NCI-H1436 treated with DMSO at 0.1 percent for 48 hours (cell line): ENCODE measurements around the gene MRM1.

Source experiments
- DNase-seq: peaks from one replicate; lab custom pipeline; 2025; lab: John Stamatoyannopoulos, UW

Gene MRM1, protein sequence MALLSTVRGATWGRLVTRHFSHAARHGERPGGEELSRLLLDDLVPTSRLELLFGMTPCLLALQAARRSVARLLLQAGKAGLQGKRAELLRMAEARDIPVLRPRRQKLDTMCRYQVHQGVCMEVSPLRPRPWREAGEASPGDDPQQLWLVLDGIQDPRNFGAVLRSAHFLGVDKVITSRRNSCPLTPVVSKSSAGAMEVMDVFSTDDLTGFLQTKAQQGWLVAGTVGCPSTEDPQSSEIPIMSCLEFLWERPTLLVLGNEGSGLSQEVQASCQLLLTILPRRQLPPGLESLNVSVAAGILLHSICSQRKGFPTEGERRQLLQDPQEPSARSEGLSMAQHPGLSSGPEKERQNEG

DNA sequence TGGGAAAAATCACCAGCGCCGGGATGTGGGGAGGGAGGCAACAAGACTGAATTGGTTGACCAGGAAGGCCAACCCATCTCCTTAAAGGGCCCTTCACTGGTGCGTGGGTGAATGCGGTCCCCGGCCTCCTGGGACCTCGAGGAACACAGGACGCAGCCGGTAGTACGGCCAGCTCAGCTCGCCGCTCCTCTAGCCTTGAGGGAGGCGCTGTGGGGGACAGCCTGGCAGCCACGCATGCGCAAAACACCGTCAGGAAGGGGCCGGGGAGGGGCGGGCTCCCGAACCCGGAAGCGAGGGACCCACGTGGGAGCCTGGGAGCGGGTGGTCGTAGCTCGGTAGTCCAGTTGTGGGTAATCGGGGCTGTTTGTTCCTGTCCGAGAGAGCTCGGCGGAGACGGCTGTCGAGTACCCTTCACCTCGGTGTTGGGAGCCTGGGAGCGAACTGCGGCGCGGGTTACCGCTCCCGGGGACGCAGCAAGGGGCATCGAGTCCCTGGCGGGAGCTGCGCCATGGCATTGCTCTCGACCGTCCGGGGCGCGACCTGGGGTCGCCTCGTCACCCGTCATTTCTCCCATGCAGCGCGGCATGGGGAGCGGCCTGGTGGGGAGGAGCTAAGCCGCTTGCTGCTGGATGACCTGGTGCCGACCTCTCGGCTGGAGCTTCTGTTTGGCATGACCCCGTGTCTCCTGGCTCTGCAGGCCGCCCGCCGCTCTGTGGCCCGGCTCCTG is at the start of gene MRM1:
Gene MRM1 (plus strand): TSS at position 281 of the 727 bp plus-strand sequence. CDS start 228 bp downstream, at position 509.
- DNase-seq: peak; percentile 49

- DNase-seq: no peak
Observed at GRCh38 chr17:36553459-36553858, 47.9 kb upstream of the MRM1 start.

DNA sequence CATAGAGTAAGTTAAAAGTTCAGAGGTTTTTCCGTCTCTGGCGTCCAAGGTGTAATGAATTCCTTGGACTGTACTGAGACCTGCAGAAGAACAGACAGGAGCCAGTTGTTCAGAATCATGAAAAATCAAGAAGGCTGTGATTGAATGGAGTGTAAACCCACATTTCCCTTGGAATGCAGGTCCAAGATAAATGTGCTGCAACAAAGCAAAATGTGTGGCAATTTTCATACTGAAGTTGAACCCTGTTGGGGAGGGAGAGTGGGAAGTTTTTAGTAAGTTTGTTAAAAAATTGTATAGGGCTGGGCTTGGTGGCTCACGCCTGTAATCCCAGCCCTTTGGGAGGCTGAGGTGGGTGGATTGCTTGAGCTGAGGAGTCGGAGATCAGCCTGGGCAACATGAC is 35.3 kb upstream of the MRM1 start:
- DNase-seq: no peak

GRCh38 chr17:36575028-36575427 is 26.4 kb upstream of the MRM1 start:
- no peak for DNase-seq

DNA sequence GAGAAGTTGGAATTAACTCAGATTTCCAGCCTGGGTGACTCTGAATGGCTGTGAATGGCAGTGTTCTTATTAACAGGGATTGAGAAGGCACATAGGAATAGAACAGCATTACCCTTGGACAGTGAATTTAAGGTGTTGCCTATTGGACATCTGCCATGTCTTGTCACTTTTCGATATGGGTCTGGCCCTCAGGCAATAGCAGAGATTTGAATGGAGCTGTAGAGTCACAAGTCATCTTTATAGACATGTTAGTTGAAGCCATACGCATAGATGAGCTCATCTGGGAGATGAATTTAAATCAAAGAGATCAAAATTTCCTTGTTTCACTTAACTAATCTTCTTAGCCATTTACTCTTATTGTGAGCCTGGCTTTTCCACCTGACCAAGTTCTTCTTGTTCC is 24.6 kb upstream of the MRM1 start:
- no peak for DNase-seq

DNA sequence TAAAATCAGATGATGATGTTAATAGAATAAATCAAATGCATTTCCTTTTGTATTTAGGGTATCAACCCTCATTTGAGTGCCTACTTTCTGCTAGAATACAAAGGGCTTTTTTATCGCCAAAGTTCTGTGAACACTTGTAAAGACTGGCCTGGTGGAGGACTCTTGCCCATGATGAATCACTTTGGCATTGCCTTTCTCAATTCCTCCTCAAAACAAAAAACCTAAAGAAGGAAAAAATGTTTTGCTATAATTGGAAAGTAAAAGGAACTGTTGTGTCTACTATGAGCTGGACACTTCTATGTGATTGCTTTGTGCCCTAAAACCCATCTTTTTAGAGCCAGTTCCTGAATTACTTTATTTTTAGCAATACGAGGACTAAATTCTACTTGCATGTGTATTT is 22.7 kb upstream of the MRM1 start:
- no peak for DNase-seq

DNA sequence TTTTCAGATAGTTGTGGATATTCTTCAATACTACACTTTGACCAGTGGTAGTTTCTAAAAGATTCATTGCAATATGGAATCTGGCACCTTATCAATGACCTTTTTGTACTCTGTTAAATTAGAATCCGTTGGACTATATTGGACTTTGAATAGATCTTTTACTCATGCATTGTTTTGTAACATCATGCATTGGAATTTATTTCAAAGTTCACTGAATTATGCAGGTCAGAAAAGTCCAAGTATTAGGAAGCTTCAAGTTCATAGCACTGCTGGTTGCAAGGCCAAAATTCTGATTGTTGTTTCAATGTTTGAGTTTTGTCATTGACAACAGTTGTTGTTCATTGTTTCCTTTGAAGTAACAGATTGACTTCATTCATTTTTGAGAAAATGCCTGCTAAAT is 17.6 kb upstream of the MRM1 start:
- DNase-seq: no peak

DNA sequence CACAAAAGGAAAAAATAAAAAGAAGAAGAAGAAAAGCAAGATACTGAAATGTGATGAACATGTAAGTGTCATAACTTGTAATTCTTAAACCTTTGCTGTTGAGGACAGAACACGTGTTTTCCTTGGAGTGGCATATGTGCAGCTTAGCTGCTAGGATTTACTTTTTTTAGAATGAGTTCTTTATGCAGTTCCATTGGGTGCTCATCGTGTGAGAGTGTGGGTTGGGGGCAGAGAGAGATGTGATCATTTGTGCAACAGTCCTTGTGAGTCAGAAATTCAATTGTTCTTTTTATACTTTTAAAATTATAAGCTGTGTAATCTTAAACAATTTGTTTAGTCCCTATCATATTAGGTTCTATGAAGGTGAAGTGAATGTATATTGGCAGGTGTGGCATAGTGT is 15.2 kb upstream of the MRM1 start:
- DNase-seq: no peak

DNA sequence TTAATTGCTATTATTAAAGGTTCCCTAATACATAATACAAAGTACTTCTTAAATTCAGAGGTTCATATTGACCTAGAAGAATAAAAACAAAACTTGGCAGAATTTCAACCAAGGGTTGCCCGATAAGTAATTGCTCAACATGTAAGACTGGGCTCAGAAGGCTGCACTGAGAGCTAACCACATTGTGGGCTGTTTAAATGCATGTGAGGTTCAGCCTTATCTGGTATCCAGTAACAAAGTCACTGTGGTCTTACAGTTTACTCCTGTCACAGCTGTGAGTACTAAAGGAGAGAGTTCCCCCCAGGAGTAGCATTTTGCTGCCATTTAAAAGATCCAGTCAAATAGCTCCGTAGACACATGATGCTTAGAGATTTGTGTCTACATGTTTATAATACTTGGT is 11.3 kb upstream of the MRM1 start:
- no peak for DNase-seq

DNA sequence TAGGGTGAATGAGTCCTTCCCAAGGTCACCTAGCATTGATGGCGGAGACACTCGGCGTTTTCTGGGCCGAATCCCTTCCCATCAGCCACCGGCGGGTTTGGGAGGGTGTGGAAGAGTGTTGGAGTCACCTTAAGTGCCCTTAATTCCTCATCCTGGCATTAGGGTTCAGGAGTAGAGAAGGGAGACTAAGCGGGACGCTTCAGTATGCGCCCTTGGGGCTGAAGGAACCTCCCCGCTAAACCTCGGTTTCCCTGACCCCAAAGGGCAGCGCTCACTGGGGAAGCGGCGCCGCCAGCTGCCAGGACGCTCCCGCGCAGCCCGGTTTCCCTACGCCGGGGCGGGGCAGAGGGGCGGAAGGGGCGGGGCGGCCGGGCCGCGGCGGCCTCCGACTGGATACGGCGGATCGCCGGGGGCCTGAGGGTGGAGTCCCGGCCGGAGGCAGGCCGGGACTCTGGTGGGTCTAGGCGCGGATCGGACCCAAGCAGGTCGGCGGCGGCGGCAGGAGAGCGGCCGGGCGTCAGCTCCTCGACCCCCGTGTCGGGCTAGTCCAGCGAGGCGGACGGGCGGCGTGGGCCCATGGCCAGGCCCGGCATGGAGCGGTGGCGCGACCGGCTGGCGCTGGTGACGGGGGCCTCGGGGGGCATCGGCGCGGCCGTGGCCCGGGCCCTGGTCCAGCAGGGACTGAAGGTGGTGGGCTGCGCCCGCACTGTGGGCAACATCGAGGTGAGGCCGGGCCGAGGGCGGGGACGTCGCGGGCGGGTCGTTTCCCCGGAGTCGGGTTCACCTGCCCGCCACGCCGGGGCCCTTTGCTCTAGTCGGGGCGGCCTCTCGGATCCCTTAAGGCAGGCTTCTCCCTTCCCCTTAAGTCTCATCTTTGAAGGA is 9.7 kb upstream of the MRM1 start, which contains the start of gene DHRS11:
Gene DHRS11 (plus strand): TSS at position 446 of the 882 bp plus-strand sequence. CDS start 131 bp downstream, at position 577.
- DNase-seq: no peak

DNA sequence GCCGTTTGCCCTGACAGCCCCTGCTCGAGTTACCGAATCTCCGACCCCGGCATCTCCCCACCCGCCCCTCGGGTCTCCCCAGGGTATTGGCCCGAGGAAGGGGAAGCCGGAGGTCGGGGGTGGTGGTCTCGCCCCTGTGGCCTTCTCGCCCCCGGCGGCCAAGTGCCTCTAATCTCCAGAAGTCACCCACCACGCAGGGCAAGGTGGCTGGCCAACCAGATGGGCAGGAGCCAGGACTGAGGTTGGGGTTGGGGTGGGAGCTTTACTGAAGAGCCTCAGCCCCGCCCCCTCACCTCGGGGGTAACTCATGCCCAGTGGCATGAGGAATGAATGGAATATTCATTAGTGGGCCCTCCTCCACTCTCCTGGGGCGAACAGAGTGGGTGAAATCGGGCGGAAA is 9.1 kb upstream of the MRM1 start:
- DNase-seq: no peak

DNA sequence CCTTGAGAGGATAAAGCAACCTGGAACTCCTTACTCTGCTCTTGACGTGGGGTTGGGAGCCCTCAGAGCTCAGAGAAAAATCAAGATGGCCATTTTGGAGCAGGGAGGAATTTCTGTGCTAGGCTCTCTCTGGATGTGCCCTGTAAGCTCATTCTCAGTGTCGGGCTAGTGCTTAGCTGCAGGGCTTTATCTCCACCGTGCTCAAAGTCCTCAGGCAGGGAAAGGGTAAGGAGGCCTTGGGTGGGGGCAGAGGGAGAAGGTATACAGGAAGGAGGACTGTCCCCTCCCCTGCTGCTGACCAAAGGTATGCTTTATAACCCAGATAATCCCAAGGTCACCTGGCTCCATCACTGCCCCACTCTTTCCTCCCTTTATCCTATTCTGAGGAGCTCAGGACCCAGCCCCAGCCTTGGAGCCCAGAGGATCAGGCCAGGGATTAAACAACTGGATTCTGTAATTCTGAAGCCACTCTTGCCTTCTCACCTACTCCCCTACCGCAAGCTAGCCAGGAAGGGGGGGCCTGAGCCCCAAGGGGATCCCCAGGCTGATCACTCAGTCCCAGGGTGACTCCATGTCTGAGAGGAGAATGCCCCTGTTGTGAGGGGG is 8.6 kb upstream of the MRM1 start:
- no peak for DNase-seq

DNA sequence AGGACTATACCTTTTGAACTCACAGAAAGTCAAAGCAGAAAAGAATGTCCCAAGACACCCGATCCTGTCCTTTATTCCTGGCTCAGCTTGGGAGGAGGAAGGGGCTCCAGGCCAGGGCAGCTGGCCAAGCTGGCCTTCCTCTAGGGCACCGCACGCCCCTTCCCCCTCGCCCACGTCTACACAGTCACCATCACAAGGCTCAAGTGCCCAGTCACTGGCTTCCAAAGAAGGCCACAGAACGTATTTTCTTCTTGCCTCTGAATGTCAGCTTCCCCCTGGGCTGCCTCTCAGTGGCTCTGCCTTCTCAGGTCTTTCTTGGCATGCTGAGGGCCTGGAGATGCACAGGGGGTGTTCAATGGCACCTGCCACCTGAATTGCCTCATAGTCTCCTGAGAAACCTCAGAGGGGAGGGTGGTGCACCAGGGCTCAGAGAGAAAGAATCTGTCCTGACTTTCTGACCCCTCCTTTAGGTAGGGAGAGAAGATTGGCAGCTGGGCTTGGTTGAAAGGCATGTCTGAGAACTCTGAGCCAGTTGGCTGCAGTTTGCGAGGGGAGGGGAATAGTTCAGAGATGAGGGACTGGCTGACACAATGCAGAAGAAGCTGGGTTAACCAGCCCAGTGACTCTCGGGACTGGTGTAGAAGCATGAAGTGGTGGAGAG is 7.6 kb upstream of the MRM1 start:
- DNase-seq: no peak

DNA sequence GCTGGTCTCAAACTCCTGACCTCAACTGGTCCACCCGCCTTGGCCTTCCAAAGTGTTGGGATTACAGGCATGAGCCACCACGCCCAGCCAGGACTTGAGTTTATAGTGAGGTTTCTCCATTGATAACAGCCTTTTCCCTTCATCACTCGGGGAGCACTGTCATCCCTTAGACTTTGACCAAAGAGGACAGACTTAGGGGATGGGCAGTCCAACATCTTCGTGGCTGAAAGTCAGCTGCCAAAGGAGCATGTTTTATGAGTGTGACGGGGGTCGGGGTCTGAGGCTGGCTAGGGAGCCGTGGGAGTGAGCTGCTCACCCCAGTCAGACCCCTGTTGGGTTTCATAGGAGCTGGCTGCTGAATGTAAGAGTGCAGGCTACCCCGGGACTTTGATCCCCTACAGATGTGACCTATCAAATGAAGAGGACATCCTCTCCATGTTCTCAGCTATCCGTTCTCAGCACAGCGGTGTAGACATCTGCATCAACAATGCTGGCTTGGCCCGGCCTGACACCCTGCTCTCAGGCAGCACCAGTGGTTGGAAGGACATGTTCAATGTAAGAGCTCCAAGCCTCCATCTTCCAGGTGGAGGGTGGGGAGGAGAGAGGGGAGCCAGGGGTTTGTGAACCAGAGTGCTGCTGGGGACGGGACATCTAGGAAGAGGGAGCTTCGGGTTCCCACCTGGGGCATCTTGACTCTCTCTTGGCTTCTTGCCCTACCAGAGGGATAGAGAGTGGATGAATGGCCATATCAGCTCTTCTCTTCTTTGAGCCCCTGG is 6.6 kb upstream of the MRM1 start:
- no peak for DNase-seq

DNA sequence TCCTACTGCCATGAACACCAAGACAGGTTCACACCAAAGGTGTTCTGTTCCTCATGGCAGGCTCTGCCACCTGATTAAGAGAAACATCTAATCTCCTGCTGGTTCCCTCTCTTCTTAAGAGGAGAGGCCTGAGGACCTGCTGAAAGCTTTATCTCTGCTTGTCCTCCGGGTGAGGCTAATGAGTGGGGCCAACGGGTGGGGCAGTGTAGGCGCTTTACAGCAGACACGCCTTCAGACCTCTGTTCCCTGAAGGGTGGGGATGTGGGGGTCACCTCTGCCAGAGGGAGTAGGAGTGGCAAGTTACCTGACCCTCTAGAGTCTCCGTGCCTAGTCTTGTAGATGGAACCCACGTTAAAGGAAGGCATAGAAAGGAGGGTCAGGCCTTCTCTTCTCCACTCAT is 4.2 kb upstream of the MRM1 start:
- DNase-seq: no peak

DNA sequence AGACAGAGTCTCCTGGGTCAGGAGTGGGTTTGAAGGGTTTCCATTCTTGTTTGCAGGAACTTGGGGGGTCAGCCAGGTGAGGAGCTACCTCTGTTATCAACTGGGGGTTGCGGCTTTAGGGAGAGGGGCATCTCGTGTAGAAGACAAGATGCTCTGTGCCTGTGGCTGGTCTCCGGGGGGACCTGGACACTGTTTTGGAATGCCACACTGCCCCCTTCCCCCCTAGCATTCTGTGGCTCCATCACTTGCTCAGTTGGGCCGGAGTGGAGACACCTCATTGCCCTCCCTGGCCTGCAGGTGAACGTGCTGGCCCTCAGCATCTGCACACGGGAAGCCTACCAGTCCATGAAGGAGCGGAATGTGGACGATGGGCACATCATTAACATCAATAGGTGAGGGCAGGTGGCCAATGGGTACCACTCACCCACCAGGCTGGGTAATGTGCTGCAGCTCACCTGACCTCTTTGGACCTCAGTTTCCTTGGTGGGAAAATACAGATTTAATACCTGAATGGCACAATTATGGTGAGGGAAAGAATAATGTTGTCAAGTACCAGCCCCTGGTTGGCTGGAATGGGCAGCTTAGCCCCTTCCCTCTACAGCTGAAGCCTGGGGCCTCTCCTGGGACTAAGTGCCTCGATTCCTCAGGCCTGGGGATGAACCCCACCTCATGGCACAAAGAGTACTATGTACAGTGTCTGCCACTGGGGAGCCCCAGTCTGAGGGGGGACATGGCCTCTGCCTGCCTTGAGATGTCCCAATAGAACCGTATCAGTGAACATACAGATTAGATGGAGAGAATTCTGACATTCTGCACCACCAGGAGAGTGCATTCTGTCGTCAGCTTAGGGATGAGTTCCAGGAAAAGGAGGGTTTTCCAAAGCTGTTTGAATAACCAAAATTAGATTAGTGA is 3.3 kb upstream of the MRM1 start:
- no peak for DNase-seq

GRCh38 chr17:36598951-36599401 is 2.4 kb upstream of the MRM1 start:
- DNase-seq: no peak

DNA sequence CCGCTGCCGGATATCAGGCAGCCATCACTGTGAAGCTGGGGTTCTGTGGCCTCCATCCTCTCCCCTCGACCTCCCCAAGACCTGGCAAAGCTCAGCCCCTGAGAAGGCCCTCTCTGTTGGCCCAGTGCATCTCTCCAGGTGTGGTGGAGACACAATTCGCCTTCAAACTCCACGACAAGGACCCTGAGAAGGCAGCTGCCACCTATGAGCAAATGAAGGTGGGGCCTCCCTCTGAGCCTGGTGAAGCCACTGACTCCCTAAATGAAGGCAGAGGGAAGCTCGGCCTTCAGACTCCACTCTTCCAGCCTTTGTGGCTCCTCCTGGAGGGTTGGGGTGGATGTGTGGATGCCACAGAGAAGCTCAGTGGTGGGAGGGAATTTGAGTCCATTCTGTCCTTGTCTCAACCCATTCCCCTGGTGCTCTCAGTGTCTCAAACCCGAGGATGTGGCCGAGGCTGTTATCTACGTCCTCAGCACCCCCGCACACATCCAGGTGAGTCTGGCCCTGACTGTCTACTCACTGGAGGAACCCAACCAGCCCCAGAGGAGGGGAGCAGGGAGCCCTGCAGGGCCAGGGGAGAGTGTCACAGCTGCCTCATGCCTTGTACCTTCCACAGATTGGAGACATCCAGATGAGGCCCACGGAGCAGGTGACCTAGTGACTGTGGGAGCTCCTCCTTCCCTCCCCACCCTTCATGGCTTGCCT is 1.7 kb upstream of the MRM1 start:
- DNase-seq: no peak

- DNase-seq: no peak
Observed at GRCh38 chr17:36600465-36600864, 918 bp upstream of the MRM1 start.
